NCI-H345 (cell line): ENCODE measurements around the gene RNF121.

Experiments used
- DNase-seq: peaks from one replicate; lab custom pipeline; 2025; lab: John Stamatoyannopoulos, UW

RNF121 gene

DNA sequence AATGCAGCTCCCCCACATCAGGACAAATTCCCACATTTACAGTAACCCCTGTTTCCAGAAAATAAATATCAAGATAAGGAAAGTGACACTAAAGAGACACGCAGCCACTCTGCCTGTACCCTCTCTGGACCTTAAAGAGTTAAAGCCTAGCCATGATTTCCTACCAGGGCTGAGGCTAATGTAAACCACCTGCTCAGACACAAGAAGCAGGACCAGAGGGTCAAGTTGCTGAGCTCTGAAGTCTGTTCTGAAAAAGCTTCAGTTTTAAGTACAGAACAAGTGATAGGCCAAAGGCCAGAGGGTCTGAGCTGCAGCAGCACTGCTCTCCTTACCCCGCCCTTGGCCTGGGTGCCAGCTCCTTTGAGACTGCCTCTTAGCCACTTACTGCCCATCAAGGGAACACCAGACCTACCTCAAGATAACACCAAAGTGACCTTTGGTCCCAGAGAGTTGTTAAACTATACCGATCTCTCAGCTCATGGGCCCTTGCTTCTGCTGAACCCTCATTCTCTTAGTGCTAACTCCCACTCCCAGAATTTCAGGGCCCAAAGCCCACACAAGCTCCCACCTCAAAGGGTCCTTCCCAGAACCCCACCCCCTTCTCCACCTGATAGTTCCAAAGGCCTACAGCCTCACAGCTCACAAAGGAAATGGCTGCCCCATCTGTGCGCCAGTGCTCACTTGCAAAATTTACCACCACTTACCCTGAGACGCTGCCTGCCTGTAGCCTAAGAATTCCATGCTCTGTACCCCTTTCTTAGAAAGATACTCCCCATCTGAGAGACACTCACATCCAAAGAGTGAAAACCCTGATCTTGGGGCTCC, 110.4 kb downstream of the RNF121 start:
- no peak for DNase-seq

DNA sequence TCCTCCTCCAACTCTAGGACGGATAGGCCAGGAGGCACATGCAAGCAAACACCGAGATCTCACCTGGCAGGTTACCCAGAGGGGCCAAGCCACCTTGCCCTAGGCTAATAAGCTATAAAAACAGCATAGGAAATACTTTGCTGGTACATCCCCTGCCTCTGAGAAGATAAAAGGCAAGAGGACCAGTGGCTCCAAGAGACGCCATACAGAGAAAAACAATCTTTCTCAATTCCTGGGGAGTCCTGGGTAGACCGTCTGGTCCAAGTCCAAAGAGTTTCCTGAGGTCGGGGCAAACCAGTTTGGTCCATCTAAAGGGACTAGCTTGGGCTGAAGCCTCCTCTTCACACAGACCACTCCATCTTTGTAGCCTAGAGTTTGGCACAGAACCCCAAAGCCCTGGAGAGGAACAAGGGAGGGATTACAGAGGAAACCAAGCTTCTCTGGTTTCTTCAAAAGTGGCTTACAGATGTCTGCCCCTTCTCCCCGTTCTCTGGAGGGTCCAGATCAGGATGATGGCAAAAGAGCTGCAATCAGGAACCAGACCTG, 111.1 kb downstream of the RNF121 start:
- DNase-seq: no peak

DNA sequence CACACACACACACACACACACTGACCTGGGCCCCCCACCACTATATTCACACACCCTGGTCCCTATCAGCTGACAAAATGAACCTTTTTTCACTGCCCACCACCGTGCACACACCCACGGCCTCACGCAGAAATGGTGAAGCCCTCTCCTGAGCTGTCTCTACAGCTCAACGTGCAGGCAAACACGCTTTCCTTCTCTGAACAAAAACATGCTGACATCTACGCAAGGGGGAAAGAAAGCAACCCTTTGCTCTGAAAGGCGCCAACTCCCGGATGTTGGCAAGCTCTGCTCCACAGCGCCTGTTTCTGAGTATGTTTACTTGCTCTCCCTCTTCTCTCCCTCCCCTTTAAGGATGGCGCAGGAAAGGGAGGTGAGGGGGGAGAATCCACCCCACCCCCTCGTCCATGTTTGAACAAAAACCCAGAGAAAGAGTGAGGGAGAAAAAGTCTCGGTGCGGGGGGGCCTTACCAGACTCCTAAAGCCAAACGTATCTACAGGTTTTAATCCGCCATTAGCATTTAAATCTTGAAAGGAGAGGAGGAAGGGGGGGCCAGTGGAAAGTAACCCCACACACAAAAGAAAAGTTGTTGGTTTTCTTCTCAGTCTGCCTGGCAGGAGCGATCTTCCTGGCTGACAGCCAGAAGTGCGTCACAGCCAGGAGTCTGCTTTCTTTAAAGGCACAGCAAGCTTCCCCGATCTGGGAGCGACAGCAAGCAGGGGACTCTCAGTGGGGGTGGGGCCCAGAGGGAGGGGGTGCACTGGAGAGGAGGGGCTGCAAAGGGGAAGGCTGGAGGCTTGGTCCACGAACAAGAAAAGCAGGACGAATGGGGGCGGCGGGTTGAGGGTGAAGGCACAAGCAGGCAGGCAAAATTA, 111.9 kb downstream of the RNF121 start:
- DNase-seq: peak; percentile 95

DNA sequence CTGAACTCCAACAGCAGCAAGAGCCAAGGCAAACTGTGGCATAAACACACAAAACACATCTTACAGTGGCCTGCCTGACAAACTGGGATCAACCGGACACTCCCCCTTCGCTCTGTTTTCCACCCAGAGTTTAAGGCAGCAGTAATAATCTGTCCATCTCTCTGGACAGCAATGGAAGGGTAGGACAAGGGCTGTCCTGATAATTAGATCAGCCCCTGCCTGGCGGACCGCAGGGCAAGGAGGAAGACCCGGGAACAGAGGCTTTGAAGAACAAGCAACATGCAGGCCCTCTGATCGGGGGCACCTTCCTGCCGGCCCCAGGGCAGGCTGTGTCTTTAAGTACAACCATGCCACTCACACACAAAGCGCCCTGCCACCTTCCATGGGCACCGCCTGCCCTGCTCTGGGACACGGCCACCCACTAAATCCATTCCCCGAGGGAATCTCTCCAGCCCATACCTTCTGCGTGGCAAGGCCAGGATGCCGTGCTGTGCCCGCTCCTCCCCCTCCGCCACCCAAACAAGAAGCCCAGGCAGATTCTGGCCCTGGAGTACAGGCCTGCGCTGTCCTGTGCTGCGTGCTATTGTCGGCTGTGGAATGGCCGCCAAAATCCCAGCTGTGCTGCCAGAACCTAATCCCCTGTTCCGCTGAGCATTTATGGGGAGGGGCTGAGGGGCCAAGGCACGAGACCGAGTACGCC, 112.7 kb downstream of the RNF121 start:
- DNase-seq: peak; percentile 78

DNA sequence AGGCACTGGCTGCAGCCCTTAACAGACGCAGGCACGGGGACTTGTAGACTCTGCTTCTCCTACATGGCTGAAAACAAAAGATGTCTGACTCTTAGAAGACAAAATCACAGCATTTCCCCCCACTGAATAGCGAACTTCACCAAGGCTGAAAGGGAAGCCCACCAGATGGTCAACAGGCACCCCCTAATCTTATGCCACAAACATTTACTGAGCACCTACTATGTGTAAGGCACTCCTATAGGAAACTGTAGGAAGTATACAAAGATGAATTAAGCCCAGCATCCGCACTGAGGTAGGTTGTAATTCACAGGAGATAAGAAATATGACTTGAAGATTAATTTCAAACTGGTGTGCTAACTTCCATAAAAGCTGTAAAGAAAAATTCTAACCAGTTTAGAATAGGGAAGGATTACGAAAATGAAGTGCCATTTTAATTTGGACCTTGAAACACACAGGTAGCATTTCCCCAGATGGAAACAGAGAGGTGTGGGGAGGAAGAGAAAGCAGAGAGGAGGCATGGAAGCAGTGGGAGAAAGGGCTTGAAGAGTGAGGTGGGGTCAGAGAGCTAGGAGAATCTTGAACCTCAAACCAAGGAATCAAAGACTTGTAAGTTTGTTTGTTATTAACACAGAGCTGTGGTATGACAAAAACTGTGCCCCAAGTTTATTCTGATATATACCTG, 113.4 kb downstream of the RNF121 start:
- no peak for DNase-seq

DNA sequence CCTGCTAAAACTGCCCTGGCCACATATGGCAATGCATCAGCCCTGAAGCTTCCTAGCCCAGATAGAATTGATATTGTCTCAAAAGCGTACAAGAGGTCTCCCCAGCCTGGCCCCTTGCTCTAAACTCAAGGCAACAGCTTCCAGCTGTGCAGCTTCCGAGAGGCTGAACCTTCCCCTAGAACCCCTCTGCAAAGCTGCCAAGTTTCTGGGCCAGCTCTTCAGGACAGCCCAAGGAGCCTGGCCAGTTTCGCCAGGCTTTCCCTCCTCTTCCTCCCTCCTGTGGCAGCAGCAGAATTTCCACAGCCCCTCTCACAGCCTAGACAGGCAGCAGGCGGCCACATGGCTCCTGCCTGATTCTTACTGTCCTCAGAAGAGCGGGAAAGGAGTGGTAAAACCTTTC, 117.0 kb downstream of the RNF121 start:
- DNase-seq: no peak
